Measurements from ENCODE around the gene NHSL2.

The NHSL2 gene

DNA sequence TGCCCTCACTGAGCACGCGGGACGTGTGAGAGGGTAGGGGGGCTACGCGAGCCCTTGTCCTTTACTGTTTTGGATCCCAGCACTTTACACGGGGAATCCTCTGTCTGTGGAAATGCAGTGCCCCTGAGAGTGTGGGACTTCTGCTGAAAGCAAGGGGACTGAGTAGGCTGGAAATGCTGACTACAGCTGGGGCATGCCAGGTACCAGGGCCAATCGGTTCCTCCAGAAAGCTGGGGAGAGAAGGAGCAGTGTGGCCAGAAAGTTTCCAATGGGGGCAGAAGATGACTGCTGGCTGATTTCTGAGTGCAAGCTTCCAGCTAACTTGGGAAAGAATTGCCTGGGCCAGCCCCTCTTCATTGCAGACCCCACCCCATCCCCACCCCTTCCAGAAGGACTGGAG lies 1.5 kb downstream of the NHSL2 start:
- H3K4me3 ChIP-seq (ENCODE audit: low read depth, low read length) = no peak overlapping the region
- DNase-seq (ENCODE audit: low read depth) = no peak
- TF ChIP-seq, protein P1, sequence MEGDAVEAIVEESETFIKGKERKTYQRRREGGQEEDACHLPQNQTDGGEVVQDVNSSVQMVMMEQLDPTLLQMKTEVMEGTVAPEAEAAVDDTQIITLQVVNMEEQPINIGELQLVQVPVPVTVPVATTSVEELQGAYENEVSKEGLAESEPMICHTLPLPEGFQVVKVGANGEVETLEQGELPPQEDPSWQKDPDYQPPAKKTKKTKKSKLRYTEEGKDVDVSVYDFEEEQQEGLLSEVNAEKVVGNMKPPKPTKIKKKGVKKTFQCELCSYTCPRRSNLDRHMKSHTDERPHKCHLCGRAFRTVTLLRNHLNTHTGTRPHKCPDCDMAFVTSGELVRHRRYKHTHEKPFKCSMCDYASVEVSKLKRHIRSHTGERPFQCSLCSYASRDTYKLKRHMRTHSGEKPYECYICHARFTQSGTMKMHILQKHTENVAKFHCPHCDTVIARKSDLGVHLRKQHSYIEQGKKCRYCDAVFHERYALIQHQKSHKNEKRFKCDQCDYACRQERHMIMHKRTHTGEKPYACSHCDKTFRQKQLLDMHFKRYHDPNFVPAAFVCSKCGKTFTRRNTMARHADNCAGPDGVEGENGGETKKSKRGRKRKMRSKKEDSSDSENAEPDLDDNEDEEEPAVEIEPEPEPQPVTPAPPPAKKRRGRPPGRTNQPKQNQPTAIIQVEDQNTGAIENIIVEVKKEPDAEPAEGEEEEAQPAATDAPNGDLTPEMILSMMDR (IDR thresholded peaks at IDR 0.05; ENCODE audit: insufficient read depth, low read depth, low read length, missing control alignments) = no peak

DNA sequence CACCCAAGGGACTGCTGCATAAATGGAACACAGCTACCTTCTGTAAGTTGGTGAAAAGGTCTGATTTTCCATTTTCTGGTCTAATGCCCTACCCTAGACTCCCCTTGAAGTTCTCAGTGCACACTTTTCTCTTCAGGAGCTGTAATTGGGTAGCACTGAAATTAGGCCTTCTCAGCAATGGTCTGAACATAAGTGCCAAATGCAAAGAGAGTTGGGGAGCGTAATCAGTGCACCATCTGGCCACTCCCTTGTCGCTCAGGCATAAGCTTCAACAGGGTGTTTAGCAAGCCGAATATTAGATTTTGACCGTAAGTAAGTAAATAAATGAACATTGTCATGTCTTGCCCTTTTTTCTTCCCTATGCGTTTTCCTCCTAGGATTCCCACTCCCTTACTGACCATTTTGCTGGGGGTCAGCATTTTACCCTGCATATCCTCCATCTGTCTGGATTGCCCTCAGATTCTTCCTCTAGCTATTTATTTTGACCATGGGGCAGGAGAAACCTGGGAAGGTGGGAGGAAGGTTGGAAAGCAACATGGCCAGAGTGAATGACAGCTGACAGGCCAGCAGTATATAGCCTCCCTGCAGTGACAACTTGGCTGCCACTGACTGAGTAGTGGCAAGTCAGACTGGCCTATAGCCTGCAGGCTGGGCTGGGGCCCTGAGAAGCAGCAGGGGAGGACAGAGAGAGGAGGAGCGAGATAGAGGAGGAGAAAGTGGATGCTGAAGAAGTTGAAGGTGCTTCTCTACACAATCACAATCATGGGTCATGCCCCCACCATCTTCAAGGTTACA lies 2.7 kb downstream of the NHSL2 start:
- DNase-seq (ENCODE audit: low read depth) = no peak
- TF ChIP-seq, protein P1 (IDR thresholded peaks at IDR 0.05; ENCODE audit: insufficient read depth, low read depth, low read length, missing control alignments) = no peak
- H3K4me3 ChIP-seq (ENCODE audit: low read depth, low read length) = no peak overlapping the region

GRCh38 chrX:71917621-71918343 lies 7.1 kb downstream of the NHSL2 start:
- TF ChIP-seq, protein P1 (IDR thresholded peaks at IDR 0.05; ENCODE audit: insufficient read depth, low read depth, low read length, missing control alignments) = no peak
- DNase-seq (ENCODE audit: low read depth) = no peak
- no peak overlapping the region for H3K4me3 ChIP-seq (ENCODE audit: low read depth, low read length)

GRCh38 chrX:71919431-71919830 lies 8.8 kb downstream of the NHSL2 start:
- TF ChIP-seq, protein P1 (IDR thresholded peaks at IDR 0.05; ENCODE audit: insufficient read depth, low read depth, low read length, missing control alignments) = no peak
- DNase-seq (ENCODE audit: low read depth) = no peak
- H3K4me3 ChIP-seq (ENCODE audit: low read depth, low read length) = no peak overlapping the region

DNA sequence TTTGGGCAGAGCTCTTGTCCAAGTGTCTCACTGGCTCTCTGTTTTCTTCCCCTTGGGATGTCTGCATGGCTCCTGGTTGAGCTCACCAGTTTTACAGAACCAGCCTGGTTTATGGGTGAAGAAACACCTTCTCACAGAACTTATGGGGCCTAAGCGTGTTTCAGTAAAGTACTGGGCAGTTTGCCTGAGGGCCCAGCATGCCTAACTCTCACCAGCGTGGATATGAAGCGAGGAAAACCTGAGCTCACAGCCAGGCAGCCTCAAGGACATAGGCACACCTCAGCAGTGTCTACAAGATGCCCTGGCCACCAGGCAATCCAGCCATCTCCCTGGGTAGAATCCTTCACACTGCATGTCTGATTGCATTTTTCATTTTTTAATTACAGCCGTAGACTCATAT lies 9.2 kb downstream of the NHSL2 start:
- TF ChIP-seq, protein P1 (IDR thresholded peaks at IDR 0.05; ENCODE audit: insufficient read depth, low read depth, low read length, missing control alignments) = no peak
- DNase-seq (ENCODE audit: low read depth) = no peak

DNA sequence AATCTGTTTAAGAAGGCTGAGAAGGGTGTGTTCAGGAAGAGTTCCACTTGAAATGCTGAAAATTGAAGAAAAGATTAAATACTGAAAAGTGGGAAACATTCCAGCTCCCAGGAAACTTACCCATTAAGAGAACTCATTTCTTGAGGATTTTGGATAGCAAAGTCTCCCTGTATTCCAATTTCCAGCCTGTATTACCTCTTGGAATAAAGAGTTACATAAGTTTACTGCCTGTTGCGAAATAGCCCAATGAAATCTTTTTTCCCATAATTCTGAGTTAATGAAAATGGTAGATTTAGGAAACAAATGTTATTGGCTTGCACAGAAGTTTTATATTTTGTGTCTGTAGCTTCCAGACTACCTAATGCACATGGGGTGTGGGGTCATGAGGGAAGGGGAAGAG lies 12.0 kb downstream of the NHSL2 start:
- DNase-seq (ENCODE audit: low read depth) = no peak
- TF ChIP-seq, protein P1 (IDR thresholded peaks at IDR 0.05; ENCODE audit: insufficient read depth, low read depth, low read length, missing control alignments) = no peak
- no peak overlapping the region for H3K4me3 ChIP-seq (ENCODE audit: low read depth, low read length)

More for the DNA sequence above, 9.2 kb downstream of the NHSL2 start:
- H3K4me3 ChIP-seq (ENCODE audit: low read depth, low read length) = no peak overlapping the region
